Tibial artery (tissue), 4 donors: ENCODE measurements around the gene GPR35.
"Not testable (repeated sequence)": the region's sequence is repeated elsewhere in the genome, so short reads cannot be mapped to it uniquely, and the experiment has no call there.

ENCODE experiments used
- DNase-seq, 2 donors: peaks; one replicate each; pipeline ENCODE4 v3.0.0-alpha.2; 2019
- H3K27ac ChIP-seq, 2 donors: fragments of 200-600 bp; sonication (generic) in 1 of 2; 1 replicate in 1 of 2; 2 replicates in 1 of 2; pipeline ENCODE4 v1.5.1; 2018 to 2019; ENCODE audit warnings: mild to moderate bottlenecking in 1 of 2
- H3K27me3 ChIP-seq, 2 donors: fragments of 200-600 bp; sonication (generic) in 1 of 2; one replicate each; pipeline versions ENCODE4 v1.5.1 to v1.6.0; 2016 to 2019
- H3K36me3 ChIP-seq, 3 donors: fragments of 200-600 bp; sonication (generic) in 2 of 3; one replicate each; pipeline ENCODE4 v1.5.1; 2016 to 2019; ENCODE audit warnings: mild to moderate bottlenecking in 2 of 3
- H3K4me1 ChIP-seq, 4 donors: fragments of 200-600 bp; sonication (generic) in 2 of 4; 1 replicate in 3 of 4; 2 replicates in 1 of 4; pipeline ENCODE4 v1.5.1; 2016 to 2019
- H3K4me3 ChIP-seq, 2 donors: fragments of 200-600 bp; sonication (generic) in 1 of 2; 1 replicate in 1 of 2; 2 replicates in 1 of 2; pipeline ENCODE4 v1.5.1; 2018 to 2019; ENCODE audit warnings: mild to moderate bottlenecking in 2 of 2
- H3K9me3 ChIP-seq, 3 donors: fragments of 200-600 bp; sonication (generic) in 1 of 3; one replicate each; pipeline ENCODE4 v1.5.1; 2016 to 2019
- intact Hi-C: fragments of 100-400 bp; cut with DNase I; formaldehyde crosslinking; loops from one replicate; pipeline ENCODE4 v1.15.0; 2023; ENCODE audit warnings: low total_unique reads
- TF ChIP-seq, protein P1 (sequence below), 2 experiments: fragments of 200-600 bp in 1 of 2; fragments of 450-650 bp in 1 of 2; IDR thresholded peaks; one replicate each; pipeline ENCODE4 v1.5.1; 2017 to 2019; ENCODE audit warnings: antibody characterized with exemption in 2 of 2, mild to moderate bottlenecking in 1 of 2, moderate library complexity in 1 of 2

The GPR35 gene

DNA sequence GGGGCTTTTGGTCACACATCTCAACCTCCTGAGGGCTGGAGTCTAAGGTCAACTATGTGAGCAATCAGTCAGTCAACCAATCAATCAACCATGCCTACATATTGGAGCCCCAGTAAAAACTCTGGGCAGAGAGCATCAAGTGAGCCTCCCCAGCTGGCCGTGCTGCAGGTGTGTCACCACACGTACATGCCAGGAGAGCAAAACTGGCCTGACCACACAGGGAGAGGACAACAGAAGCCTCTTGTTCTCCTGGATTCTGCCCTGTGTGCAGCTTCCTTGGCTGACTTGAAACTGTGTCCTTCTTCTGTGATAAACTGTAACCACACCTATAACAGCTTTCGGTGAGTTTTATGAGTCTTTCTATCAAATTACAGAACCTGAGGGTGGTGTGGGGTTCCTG, 25.9 kb downstream of the GPR35 start:
- H3K4me3 ChIP-seq, result no peak overlapping the region
- intact Hi-C loops, result no loop called here
- peaks cover 0 to 79% of the 10 kb centered on the region in 2 donors for H3K27me3 ChIP-seq
- DNase-seq, result no peak
- TF ChIP-seq, protein P1, sequence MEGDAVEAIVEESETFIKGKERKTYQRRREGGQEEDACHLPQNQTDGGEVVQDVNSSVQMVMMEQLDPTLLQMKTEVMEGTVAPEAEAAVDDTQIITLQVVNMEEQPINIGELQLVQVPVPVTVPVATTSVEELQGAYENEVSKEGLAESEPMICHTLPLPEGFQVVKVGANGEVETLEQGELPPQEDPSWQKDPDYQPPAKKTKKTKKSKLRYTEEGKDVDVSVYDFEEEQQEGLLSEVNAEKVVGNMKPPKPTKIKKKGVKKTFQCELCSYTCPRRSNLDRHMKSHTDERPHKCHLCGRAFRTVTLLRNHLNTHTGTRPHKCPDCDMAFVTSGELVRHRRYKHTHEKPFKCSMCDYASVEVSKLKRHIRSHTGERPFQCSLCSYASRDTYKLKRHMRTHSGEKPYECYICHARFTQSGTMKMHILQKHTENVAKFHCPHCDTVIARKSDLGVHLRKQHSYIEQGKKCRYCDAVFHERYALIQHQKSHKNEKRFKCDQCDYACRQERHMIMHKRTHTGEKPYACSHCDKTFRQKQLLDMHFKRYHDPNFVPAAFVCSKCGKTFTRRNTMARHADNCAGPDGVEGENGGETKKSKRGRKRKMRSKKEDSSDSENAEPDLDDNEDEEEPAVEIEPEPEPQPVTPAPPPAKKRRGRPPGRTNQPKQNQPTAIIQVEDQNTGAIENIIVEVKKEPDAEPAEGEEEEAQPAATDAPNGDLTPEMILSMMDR (IDR thresholded peaks at IDR 0.05), result no peak
- H3K27ac ChIP-seq, result no peak overlapping the region
- no peaks in the 10 kb centered on the region for H3K9me3 ChIP-seq
- no peaks in the 10 kb centered on the region for H3K36me3 ChIP-seq
- no peaks in the 10 kb centered on the region for H3K4me1 ChIP-seq

- Histone ChIP-seq H3K27me3 (peaks cover 0 to 41% of the 10 kb centered on the region in 2 donors), H3K9me3 (no peaks in the 10 kb centered on the region), H3K4me1 (no peaks in the 10 kb centered on the region), H3K36me3 (no peaks in the 10 kb centered on the region), H3K27ac (no peak overlapping the region), H3K4me3 (no peak overlapping the region)
- DNase-seq, result no peak
- TF ChIP-seq, protein P1 (IDR thresholded peaks at IDR 0.05), result no peak
- intact Hi-C loops, result no loop called here
Observed at GRCh38 chr2:240655931-240656886, 30.9 kb downstream of the GPR35 start.

GRCh38 chr2:240659883-240660282, 34.6 kb downstream of the GPR35 start:
- DNase-seq, H3K4me1 ChIP-seq, H3K4me3 ChIP-seq, H3K9me3 ChIP-seq, intact Hi-C loops, H3K27ac ChIP-seq, H3K36me3 ChIP-seq: not testable (repeated sequence)
- H3K27me3 ChIP-seq, result peaks cover 0 to 27% of the 10 kb centered on the region in 2 donors

GRCh38 chr2:240662681-240663080, 37.4 kb downstream of the GPR35 start:
- Histone ChIP-seq H3K27ac (no peak overlapping the region), H3K4me3 (no peak overlapping the region), H3K9me3 (peaks cover 0 to 14% (median 10%) of the 10 kb centered on the region in 3 donors), H3K36me3 (no peaks in the 10 kb centered on the region), H3K27me3 (peaks cover 0 to 15% of the 10 kb centered on the region in 2 donors), H3K4me1 (no peaks in the 10 kb centered on the region)
- intact Hi-C loops, result no loop called here
- DNase-seq, result no peak
- TF ChIP-seq, protein P1 (IDR thresholded peaks at IDR 0.05), result no peak

- Histone ChIP-seq H3K27ac (no peak overlapping the region), H3K9me3 (peaks cover 0 to 14% (median 10%) of the 10 kb centered on the region in 3 donors), H3K4me1 (no peaks in the 10 kb centered on the region), H3K27me3 (peaks cover 0 to 15% of the 10 kb centered on the region in 2 donors), H3K36me3 (no peaks in the 10 kb centered on the region), H3K4me3 (no peak overlapping the region)
- intact Hi-C loops, result no loop called here
- TF ChIP-seq, protein P1 (IDR thresholded peaks at IDR 0.05), result no peak
- no peak for DNase-seq
Observed at GRCh38 chr2:240663546-240664190, 38.4 kb downstream of the GPR35 start.

- TF ChIP-seq, protein P1 (IDR thresholded peaks at IDR 0.05), result no peak
- peaks cover 0 to 15% of the 10 kb centered on the region in 2 donors for H3K27me3 ChIP-seq
- no peak for DNase-seq
- H3K27ac ChIP-seq, result no peak overlapping the region
- no peaks in the 10 kb centered on the region for H3K4me1 ChIP-seq
- intact Hi-C loops, result no loop called here
- H3K4me3 ChIP-seq, result no peak overlapping the region
- H3K9me3 ChIP-seq, result peaks cover 0 to 14% (median 10%) of the 10 kb centered on the region in 3 donors
- H3K36me3 ChIP-seq, result no peaks in the 10 kb centered on the region
Observed at GRCh38 chr2:240664622-240665021, 39.3 kb downstream of the GPR35 start.
